PFSK-1 (cell line): ENCODE measurements around the gene FRAT1.

Experiments
- POLR2AphosphoS5 ChIP-seq: IDR thresholded peaks from 2 replicates; pipeline ENCODE4 v1.6.1; 2012; ENCODE audit warnings: low read depth, mild to moderate bottlenecking, control low read depth, low read length, moderate library complexity
- SIN3A ChIP-seq: IDR thresholded peaks from 2 replicates; pipeline ENCODE4 v1.6.1; 2012; ENCODE audit warnings: mild to moderate bottlenecking, low read length, moderate library complexity, borderline replicate concordance; ENCODE audit not compliant: insufficient read depth
- TAF1 ChIP-seq: IDR thresholded peaks from 2 replicates; pipeline ENCODE4 v1.6.1; 2012; ENCODE audit warnings: low read length, control low read depth, borderline replicate concordance; ENCODE audit not compliant: insufficient read depth

DNA sequence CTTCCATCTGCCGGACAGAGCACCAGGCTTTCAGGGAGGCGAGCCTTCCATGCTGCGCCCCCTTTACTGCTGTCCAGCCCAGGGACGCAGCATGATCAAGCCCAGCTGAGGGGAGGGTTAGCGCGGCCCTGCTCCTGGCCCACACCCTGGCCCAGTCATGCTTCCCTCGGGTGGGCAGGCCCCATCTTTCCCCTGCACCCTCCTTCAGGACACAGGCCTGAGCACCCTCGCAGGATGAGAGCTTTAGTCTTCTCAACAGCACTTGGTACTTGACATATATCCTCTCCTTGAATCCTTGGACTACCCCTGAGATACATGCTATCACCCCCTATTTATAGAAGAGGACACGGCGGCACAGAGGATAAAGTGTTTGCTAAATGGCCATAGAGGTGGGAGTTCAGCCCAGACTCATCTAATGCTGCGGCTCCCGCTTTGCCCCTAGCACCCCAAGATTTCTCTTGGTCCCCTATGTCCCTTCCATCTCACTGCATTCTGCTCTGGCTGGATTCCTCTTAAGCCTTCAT, 48.1 kb downstream of the FRAT1 start:
- TF ChIP-seq TAF1 (no peak), SIN3A (no peak), POLR2AphosphoS5 (no peak)
